DMS153 (cell line): ENCODE results near the gene ASH1L.
"Not testable (repeated sequence)": the region's sequence is repeated elsewhere in the genome, so short reads cannot be mapped to it uniquely, and the experiment has no call there.

Experiments used
- DNase-seq: peaks from one replicate; lab custom pipeline; 2025; lab: John Stamatoyannopoulos, UW

ASH1L gene

GRCh38 chr1:155307247-155307740, 255.3 kb downstream of the ASH1L start:
- peak; percentile 21 for DNase-seq

DNA sequence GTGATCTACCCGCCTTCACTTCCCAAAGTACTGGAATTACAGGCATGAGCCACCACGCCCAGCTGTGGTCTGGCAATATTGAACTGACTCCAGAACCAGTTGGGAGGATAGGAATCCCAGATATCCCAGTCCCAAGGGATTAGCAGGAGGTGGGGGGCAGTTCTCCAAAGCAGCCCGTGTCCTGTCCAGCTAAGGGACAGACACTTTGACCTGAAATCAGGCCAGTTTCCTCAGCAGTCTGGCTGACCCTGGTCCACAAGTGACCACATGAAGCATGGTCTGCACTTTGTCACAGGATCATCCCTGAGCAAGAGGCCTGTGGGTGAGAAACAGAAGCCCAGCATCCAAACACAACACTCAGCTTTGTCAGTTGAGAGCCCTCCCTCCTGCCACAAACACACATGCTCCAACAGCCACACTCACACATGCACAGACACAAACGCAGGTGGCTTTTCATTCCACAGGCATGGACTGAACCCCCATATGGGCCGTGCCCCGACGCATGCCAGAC, 256.7 kb downstream of the ASH1L start:
- no peak for DNase-seq

DNA sequence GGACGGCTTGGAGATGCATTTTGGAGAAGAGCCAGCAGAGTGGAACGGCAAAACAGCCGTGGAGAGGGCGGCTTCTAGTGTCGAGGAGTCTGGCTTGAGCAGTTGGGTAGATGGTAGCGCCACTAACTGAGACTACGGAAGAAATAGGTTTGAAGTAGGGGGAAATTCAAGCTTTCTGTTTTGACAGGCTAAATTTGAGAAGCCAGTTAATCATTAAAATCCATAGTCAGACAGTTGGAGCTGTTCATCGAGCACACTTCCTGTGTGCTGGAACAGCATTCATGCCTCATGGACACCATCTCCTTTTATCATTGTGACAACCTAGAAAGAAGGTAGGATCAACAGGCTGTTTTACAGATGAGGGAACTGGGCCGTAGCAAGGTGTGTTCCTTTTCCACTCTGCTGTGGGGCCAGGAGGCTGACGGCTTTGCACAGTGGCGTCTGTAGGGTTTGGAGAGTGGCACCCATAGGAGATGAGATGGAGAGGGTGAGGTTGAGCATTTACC, 258.0 kb downstream of the ASH1L start:
- DNase-seq = no peak

DNA sequence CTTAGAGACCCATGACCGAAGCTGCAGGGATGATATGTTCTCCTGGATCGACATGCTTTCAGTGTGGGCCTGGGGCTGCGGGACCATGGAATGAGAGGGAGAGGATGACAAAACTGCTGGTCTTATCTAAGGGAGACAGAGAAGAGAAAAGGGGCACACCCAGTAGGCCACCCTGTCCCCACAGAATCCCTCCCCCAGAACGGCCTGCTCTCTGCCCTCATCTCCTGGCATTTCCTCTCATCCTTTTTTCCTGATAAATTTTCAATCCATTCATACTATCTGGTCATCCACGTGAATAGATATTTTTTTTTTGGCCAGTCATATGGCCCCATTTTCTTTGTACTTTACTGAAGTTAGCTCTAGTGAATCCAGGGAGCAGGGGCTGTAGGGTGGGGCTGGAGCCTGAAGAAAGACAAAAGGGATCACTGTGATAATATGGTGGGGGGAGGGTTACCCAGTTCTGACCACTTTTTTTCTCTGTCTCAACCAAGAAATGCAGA, 261.2 kb downstream of the ASH1L start, which contains the start of gene PKLR:
TSS of gene PKLR (minus strand) at position 97 of the 500 bp plus-strand sequence. CDS start at position 54, 43 bp downstream.
- DNase-seq = no peak

GRCh38 chr1:155300553-155301329, 261.9 kb downstream of the ASH1L start:
- no peak for DNase-seq

DNA sequence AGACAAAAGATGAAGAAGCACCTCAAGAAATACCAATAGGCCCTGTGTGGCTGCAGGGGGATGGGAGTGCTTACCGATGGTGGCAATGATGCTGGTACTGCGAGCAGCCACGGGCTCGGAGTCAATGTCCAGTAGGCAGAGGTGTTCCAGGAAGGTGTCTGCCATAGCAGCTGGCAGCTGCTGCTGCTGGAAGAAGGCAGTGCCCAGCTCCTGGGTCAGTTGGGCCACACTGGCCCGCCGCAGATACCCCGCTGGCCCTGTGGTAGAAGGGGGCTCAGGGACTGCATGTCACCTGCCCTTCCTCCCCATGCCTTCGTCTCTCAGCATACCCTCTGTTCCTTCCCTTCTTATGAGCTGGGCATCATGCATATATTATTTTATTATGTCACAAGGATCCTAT, 262.6 kb downstream of the ASH1L start:
- no peak for DNase-seq

GRCh38 chr1:155297384-155297783, 265.2 kb downstream of the ASH1L start:
- DNase-seq = no peak

- DNase-seq = no peak
Observed at GRCh38 chr1:155296661-155297060, 265.9 kb downstream of the ASH1L start.

- DNase-seq = no peak
Observed at GRCh38 chr1:155295942-155296267, 266.7 kb downstream of the ASH1L start.

GRCh38 chr1:155295183-155295941, 267.2 kb downstream of the ASH1L start:
- DNase-seq = no peak

- DNase-seq = no peak
Observed at GRCh38 chr1:155294520-155295182, 268.0 kb downstream of the ASH1L start.

DNA sequence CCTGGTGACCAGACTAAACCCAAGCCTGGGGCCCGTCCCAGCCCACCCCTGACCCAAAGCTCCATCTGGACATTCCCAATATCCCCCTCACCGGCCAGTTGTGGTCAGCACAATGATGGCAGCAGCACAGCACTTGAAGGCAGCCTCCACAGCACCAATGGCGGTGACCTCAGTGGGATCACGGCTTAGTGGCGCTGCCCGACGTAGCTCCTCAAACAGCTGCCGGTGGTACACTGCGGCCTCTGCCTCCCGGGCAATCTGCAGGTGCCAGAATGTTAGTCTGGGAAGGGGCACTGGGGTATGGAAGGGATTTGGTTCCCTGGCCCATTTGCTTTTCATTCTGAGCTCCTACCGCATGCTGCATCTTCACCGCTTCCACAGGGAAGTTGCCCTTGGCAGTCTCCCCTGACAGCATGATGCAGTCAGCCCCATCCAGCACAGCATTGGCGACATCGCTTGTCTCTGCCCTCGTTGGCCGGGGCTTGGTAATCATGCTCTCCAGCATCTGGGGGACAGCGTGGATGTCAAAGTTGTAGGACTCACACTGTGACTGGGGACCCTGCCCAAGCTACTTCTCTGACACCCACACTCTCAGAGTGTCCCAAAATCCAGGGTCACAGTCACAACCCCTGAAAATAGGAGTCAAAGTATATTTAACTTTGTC, 269.4 kb downstream of the ASH1L start:
- no peak for DNase-seq

DNA sequence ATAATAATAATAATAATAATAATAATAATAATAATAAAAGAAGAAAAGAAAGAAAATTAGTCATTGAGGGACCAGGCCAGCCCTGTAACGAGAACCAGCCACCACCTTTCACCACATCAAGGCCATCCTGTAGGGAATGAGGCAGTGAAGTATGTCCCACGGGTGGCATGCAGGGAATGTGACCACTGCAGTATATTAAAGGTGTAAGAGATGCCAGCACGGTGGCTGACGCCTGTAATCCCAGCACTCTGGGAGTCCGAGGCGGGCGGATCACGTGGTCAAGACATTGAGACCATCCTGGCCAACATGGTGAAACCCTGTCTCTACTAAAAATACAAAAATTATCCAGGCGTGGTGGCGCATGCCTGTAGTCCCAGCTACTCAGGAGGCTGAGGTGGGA, 271.6 kb downstream of the ASH1L start:
- DNase-seq = not testable (repeated sequence)

DNA sequence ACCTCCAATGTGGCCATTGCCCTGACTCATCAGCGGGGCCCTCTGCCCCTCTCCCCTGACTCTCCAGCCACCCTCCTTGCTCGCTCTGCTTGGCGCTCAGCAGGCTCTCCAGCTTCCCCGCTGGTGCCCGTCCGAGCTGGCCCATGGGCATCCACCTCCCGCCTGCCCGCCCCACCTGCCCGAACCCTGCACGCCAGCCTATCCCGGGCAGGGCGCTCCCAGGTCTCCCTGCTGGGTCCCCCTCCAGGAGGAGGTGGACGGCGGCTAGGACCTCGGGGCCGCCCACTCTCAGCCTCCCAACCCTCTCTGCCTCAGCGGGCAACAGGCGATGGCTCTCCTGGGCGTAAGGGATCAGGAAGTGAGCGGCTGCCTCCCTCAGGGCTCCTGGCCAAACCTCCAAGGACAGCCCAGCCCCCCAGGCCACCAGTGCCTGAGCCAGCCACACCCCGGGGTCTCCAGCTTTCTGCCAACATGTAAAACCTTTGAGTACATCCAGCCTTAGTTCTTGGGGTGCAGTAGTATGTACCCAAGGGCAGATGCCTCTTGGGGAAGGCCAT, 274.5 kb downstream of the ASH1L start:
- DNase-seq = no peak

GRCh38 chr1:155286544-155286943, 276.1 kb downstream of the ASH1L start:
- no peak for DNase-seq

DNA sequence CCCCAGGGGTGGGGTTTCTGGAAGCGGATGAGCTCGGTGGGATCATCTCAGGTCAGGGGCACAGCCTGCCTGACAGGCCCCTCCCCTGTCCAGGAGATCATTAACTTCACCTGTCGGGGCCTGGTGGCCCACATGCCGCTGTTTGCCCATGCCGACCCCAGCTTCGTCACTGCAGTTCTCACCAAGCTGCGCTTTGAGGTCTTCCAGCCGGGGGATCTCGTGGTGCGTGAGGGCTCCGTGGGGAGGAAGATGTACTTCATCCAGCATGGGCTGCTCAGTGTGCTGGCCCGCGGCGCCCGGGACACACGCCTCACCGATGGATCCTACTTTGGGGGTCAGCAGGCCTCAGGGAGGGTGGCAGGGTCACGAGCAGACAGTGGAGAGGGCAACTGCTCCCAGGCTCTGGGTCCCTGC, 277.0 kb downstream of the ASH1L start:
- no peak for DNase-seq
